HL-60 (cell line): ENCODE measurements around the gene DPT.

Experiments
- GABPA ChIP-seq: IDR thresholded peaks from 2 replicates; pipeline ENCODE4 v1.6.1; 2012; ENCODE audit warnings: low read depth
- POLR2AphosphoS5 ChIP-seq: IDR thresholded peaks from 2 replicates; pipeline ENCODE4 v1.6.1; 2012; ENCODE audit warnings: low read depth
- SPI1 ChIP-seq: IDR thresholded peaks from 2 replicates; pipeline ENCODE4 v1.6.1; 2012; ENCODE audit warnings: low read depth, mild to moderate bottlenecking, borderline replicate concordance
- TF ChIP-seq, protein P1 (sequence below): IDR thresholded peaks from one replicate; pipeline ENCODE4 v1.5.1; 2011; ENCODE audit warnings: low read length, control low read depth, inconsistent platforms; ENCODE audit not compliant: insufficient read depth
- TF ChIP-seq, protein P2 (sequence below): IDR thresholded peaks from 2 replicates; pipeline ENCODE4 v1.6.1; 2012; ENCODE audit warnings: low read depth; ENCODE audit not compliant: insufficient replicate concordance

DNA sequence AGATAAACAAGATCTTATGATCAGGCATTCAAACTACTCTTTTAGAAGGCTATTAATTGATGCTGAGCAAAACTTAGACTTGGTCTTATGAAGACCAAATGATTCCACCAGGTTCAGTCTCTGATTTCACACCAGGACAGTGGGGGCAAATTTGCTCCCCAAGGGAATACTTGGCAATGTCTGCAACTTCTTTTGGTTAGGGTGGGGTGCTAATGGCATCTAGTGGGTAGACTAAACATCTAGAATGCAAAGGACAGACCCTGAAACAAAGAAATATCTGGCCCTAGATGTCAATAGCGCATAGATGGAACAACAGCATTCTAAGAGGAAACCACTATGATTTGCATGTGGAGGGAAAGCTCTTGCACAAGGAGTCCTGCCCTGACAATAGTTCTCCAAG, 30.6 kb downstream of the DPT start:
- TF ChIP-seq, protein P1, sequence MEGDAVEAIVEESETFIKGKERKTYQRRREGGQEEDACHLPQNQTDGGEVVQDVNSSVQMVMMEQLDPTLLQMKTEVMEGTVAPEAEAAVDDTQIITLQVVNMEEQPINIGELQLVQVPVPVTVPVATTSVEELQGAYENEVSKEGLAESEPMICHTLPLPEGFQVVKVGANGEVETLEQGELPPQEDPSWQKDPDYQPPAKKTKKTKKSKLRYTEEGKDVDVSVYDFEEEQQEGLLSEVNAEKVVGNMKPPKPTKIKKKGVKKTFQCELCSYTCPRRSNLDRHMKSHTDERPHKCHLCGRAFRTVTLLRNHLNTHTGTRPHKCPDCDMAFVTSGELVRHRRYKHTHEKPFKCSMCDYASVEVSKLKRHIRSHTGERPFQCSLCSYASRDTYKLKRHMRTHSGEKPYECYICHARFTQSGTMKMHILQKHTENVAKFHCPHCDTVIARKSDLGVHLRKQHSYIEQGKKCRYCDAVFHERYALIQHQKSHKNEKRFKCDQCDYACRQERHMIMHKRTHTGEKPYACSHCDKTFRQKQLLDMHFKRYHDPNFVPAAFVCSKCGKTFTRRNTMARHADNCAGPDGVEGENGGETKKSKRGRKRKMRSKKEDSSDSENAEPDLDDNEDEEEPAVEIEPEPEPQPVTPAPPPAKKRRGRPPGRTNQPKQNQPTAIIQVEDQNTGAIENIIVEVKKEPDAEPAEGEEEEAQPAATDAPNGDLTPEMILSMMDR = no peak
- TF ChIP-seq POLR2AphosphoS5 = no peak
- TF ChIP-seq SPI1 = no peak
- TF ChIP-seq GABPA = no peak
- TF ChIP-seq, protein P2, sequence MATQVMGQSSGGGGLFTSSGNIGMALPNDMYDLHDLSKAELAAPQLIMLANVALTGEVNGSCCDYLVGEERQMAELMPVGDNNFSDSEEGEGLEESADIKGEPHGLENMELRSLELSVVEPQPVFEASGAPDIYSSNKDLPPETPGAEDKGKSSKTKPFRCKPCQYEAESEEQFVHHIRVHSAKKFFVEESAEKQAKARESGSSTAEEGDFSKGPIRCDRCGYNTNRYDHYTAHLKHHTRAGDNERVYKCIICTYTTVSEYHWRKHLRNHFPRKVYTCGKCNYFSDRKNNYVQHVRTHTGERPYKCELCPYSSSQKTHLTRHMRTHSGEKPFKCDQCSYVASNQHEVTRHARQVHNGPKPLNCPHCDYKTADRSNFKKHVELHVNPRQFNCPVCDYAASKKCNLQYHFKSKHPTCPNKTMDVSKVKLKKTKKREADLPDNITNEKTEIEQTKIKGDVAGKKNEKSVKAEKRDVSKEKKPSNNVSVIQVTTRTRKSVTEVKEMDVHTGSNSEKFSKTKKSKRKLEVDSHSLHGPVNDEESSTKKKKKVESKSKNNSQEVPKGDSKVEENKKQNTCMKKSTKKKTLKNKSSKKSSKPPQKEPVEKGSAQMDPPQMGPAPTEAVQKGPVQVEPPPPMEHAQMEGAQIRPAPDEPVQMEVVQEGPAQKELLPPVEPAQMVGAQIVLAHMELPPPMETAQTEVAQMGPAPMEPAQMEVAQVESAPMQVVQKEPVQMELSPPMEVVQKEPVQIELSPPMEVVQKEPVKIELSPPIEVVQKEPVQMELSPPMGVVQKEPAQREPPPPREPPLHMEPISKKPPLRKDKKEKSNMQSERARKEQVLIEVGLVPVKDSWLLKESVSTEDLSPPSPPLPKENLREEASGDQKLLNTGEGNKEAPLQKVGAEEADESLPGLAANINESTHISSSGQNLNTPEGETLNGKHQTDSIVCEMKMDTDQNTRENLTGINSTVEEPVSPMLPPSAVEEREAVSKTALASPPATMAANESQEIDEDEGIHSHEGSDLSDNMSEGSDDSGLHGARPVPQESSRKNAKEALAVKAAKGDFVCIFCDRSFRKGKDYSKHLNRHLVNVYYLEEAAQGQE = no peak
